ENCODE results near the gene ENTREP3.

ENTREP3 gene

GRCh38 chr1:155286544-155286943 lies 31.3 kb upstream of the ENTREP3 start:
- no peak overlapping the region for H3K27ac Mint-ChIP-seq

DNA sequence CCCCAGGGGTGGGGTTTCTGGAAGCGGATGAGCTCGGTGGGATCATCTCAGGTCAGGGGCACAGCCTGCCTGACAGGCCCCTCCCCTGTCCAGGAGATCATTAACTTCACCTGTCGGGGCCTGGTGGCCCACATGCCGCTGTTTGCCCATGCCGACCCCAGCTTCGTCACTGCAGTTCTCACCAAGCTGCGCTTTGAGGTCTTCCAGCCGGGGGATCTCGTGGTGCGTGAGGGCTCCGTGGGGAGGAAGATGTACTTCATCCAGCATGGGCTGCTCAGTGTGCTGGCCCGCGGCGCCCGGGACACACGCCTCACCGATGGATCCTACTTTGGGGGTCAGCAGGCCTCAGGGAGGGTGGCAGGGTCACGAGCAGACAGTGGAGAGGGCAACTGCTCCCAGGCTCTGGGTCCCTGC lies 30.4 kb upstream of the ENTREP3 start:
- H3K4me3 Mint-ChIP-seq = no peak overlapping the region
- H3K36me3 Mint-ChIP-seq = no peaks in the 10 kb centered on the region
- H3K27me3 Mint-ChIP-seq = no peaks in the 10 kb centered on the region
- no peaks in the 10 kb centered on the region for H3K4me1 Mint-ChIP-seq (ENCODE audit: low read depth)
- no peak overlapping the region for H3K27ac Mint-ChIP-seq
- H3K9me3 Mint-ChIP-seq (ENCODE audit: low read depth) = no peaks in the 10 kb centered on the region

More at GRCh38 chr1:155286544-155286943, 31.3 kb upstream of the ENTREP3 start:
- no peaks in the 10 kb centered on the region for H3K9me3 Mint-ChIP-seq (ENCODE audit: low read depth)
- no peaks in the 10 kb centered on the region for H3K4me1 Mint-ChIP-seq (ENCODE audit: low read depth)
- H3K27me3 Mint-ChIP-seq = no peaks in the 10 kb centered on the region
- no peak overlapping the region for H3K4me3 Mint-ChIP-seq
- H3K36me3 Mint-ChIP-seq = no peaks in the 10 kb centered on the region

- no peak overlapping the region for H3K27ac Mint-ChIP-seq
- H3K36me3 Mint-ChIP-seq = no peaks in the 10 kb centered on the region
- H3K4me3 Mint-ChIP-seq = no peak overlapping the region
- H3K9me3 Mint-ChIP-seq (ENCODE audit: low read depth) = no peaks in the 10 kb centered on the region
- H3K4me1 Mint-ChIP-seq (ENCODE audit: low read depth) = no peaks in the 10 kb centered on the region
- H3K27me3 Mint-ChIP-seq = no peaks in the 10 kb centered on the region
Measured at GRCh38 chr1:155285063-155285462, 29.8 kb upstream of the ENTREP3 start.

DNA sequence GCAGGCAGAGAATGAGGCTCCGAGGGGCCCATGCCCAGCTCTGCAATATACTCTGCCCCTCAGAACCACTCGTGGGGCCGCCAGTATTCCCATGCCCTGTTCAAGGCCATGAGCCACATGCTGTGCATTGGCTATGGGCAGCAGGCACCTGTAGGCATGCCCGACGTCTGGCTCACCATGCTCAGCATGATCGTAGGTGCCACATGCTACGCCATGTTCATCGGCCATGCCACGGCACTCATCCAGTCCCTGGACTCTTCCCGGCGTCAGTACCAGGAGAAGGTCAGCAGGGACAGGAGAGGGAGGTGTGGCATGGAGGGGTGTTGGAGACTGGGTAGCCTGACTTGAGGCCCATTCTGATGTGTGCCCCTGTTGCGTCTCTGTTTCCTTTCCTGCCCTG lies 29.2 kb upstream of the ENTREP3 start:
- H3K9me3 Mint-ChIP-seq (ENCODE audit: low read depth) = no peaks in the 10 kb centered on the region
- no peak overlapping the region for H3K4me3 Mint-ChIP-seq
- no peaks in the 10 kb centered on the region for H3K4me1 Mint-ChIP-seq (ENCODE audit: low read depth)
- no peak overlapping the region for H3K27ac Mint-ChIP-seq
- no peaks in the 10 kb centered on the region for H3K36me3 Mint-ChIP-seq
- H3K27me3 Mint-ChIP-seq = no peaks in the 10 kb centered on the region

- peaks cover 5% of the 10 kb centered on the region for H3K4me1 Mint-ChIP-seq (ENCODE audit: low read depth)
- no peak overlapping the region for H3K4me3 Mint-ChIP-seq
- H3K9me3 Mint-ChIP-seq (ENCODE audit: low read depth) = no peaks in the 10 kb centered on the region
- H3K27me3 Mint-ChIP-seq = no peaks in the 10 kb centered on the region
- no peaks in the 10 kb centered on the region for H3K36me3 Mint-ChIP-seq
- no peak overlapping the region for H3K27ac Mint-ChIP-seq
Measured at GRCh38 chr1:155282488-155283091, 27.3 kb upstream of the ENTREP3 start.

GRCh38 chr1:155279268-155279667 lies 24.0 kb upstream of the ENTREP3 start:
- Mint-ChIP-seq H3K36me3 (no peaks in the 10 kb centered on the region), H3K4me3 (no peak overlapping the region), H3K9me3 (ENCODE audit: low read depth) (no peaks in the 10 kb centered on the region), H3K27me3 (no peaks in the 10 kb centered on the region), H3K4me1 (ENCODE audit: low read depth) (peaks cover 18% of the 10 kb centered on the region), H3K27ac (no peak overlapping the region)

DNA sequence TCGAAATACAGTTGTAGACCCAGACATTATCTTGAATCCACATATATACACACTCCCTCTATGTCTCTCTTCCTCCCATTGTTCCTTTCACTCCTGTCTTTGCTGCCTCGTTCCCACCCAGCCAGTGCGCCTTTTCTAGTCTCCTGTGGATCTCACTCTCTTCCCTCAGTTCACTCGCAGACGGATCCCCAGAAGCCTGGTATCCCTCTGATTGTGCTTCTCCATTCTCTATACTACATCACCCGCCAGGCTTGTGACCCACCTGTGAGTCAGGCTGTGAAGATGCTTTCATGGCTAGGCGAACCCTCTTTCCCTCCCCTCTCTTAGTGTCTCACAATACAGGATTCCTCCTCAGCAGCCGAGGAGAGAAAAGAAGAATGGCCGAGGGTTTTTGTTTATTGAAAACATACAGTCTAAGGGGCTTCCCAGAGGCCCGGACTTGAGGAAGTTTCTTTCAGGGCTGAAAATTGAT lies 23.4 kb upstream of the ENTREP3 start:
- no peaks in the 10 kb centered on the region for H3K27me3 Mint-ChIP-seq
- no peaks in the 10 kb centered on the region for H3K36me3 Mint-ChIP-seq
- no peaks in the 10 kb centered on the region for H3K9me3 Mint-ChIP-seq (ENCODE audit: low read depth)
- peak overlapping the region; percentile 65 for H3K4me3 Mint-ChIP-seq
- H3K4me1 Mint-ChIP-seq (ENCODE audit: low read depth) = peaks cover 20% of the 10 kb centered on the region
- H3K27ac Mint-ChIP-seq = peak overlapping the region; percentile 78

DNA sequence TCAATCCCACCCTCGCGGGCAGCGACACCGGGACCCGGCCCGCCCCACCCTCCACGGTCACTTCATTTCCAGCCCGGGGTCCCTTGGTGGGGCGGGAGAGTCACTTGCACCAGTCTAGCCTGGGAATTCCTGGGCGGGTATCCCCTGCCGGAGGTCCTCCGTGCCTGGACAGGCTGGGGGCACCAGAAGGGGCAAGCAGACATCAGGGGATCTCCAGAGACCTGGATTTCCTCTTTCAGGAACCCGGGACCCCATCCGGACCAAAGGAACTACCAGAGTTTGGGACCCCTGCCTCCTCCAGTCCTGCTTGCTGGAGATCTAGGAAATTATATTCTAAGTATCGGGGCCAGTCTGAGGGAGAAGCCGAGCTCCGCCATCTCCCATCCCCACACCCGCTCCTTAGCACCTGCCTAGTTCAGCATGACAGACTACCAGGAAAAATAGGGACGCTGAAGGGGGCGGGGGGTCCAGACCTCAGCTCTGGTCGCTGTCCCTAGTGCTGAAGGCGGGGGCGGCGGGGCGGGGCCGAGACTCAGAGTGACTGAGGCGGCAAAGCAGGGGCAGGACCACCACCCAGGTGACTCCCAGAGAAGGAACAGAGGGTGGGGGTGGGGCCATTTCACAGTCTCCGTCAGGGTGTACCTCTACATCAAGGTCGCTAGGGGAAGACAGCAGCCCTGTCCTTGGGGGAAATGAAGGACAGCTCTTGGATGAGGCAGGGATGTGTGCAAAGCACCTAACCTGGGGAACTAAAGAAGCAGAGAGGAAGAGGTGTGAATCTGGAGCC lies 22.8 kb upstream of the ENTREP3 start:
- Mint-ChIP-seq H3K4me3 (peak overlapping the region; percentile 67), H3K36me3 (no peaks in the 10 kb centered on the region), H3K4me1 (ENCODE audit: low read depth) (peaks cover 24% of the 10 kb centered on the region), H3K27me3 (no peaks in the 10 kb centered on the region), H3K27ac (no peak overlapping the region), H3K9me3 (ENCODE audit: low read depth) (no peaks in the 10 kb centered on the region)

DNA sequence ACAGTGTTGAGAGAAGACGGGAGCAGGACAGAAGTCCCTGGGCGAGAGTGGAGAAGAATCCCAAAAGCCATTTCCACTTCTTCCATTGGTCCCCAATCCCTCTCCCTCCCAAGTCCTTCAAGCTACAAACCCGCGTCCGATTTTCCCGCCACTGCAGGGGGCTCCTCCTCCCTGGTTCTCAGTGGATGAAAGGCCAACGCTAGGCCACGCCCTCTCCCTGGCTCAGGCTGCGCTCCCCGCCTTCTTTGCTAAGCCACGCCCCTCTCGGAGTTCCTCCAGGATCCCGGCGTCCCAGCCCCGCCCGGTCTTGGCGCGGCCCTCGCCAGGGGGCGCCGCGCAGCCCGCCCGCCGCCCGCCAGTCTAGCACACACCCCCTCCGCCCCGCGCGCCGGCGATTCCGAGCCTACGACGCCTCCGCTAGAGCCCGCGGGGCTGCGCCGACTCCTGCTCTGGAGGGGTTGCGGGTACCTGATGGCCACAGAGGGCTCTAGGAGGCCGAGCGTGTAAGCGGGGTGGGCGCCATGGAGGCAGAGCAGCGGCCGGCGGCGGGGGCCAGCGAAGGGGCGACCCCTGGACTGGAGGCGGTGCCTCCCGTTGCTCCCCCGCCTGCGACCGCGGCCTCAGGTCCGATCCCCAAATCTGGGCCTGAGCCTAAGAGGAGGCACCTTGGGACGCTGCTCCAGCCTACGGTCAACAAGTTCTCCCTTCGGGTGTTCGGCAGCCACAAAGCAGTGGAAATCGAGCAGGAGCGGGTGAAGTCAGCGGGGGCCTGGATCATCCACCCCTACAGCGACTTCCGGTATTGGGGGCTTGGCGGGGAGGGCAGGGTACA lies 22.0 kb upstream of the ENTREP3 start, which contains the start of gene HCN3:
Gene HCN3 (plus strand): TSS at position 394 of the 832 bp plus-strand sequence. CDS start 128 bp downstream, at position 522.
- H3K27me3 Mint-ChIP-seq = no peaks in the 10 kb centered on the region
- no peaks in the 10 kb centered on the region for H3K9me3 Mint-ChIP-seq (ENCODE audit: low read depth)
- peak within 1 kb of the TSS; percentile 22 for H3K27ac Mint-ChIP-seq
- peaks cover 31% of the 10 kb centered on the region for H3K4me1 Mint-ChIP-seq (ENCODE audit: low read depth)
- peaks cover 5% of the 10 kb centered on the region for H3K36me3 Mint-ChIP-seq
- peak within 1 kb of the TSS; percentile 82 for H3K4me3 Mint-ChIP-seq

- H3K36me3 Mint-ChIP-seq = peaks cover 5% of the 10 kb centered on the region
- peak within 1 kb of the TSS; percentile 96 for H3K27ac Mint-ChIP-seq
- no peaks in the 10 kb centered on the region for H3K27me3 Mint-ChIP-seq
- peaks cover 36% of the 10 kb centered on the region for H3K4me1 Mint-ChIP-seq (ENCODE audit: low read depth)
- peak within 1 kb of the TSS; percentile 98 for H3K4me3 Mint-ChIP-seq
- H3K9me3 Mint-ChIP-seq (ENCODE audit: low read depth) = no peaks in the 10 kb centered on the region
Measured at GRCh38 chr1:155273343-155274245, 18.3 kb upstream of the ENTREP3 start, which contains the start of gene CLK2. TSS of gene CLK2 (minus strand) at chr1:155273504. CDS start at chr1:155270977, 2,527 bp downstream.

DNA sequence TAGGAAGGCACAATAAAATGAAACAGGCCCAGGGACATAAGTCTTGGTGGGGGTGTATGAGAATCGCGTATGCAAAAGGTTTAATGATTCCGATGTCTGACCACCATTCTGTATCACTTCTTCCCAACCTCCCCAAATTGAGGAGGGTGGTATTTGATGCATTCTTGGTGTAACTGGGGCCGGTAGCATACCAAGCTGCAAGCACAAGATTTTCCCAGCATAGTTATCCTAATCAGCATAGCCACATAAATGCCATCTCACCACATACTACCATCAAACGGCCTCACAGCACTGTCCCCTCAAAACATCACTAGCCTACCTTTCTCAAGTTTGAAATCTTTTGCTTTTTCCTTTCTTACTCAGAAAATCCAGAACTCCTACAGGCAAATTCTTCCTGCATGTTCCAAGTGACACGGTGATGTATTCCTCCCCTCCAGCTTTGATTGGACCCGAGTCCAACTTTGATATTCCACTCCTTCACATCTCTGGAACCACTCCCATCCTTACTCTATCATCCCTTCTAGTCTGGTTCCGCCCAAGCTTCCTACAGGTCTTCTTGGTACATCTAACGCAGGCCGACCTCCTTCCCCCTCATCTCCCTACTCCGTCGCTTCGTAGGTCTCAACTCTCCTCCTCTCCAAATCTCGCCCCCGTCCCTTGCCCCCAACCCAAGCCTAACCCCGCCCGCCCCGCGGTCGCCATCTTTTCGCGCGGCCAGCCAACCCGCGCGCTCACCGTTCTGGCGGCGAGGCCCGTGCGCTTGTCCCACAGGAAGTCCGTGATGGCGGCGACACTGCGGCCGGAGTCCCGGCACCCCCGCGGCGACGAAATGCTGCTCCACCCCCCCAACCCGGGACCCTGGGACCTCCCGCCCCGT lies 17.4 kb upstream of the ENTREP3 start:
- no peaks in the 10 kb centered on the region for H3K27me3 Mint-ChIP-seq
- H3K9me3 Mint-ChIP-seq (ENCODE audit: low read depth) = no peaks in the 10 kb centered on the region
- H3K27ac Mint-ChIP-seq = peak overlapping the region; percentile 96
- peaks cover 33% of the 10 kb centered on the region for H3K4me1 Mint-ChIP-seq (ENCODE audit: low read depth)
- H3K36me3 Mint-ChIP-seq = peaks cover 5% of the 10 kb centered on the region
- peak overlapping the region; percentile 98 for H3K4me3 Mint-ChIP-seq

DNA sequence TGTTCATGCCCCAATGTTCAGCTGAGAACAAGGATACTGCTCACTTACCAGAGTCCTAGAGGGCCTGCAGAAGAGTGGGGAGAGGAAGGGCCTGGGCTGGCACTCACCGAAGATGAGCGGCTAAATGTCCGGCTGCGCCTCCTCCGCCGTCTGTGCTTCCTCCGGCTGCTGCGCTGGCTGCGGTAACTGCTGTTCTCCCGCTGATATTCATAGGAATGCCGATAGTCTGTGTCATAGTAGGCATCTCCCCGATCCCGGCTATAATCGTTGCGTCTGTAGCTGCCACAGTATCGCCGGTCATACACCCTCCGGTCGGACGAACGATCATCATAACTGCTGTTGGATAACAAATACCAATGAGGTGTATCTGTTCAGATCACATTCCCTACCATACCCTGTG lies 14.1 kb upstream of the ENTREP3 start:
- Mint-ChIP-seq H3K9me3 (ENCODE audit: low read depth) (no peaks in the 10 kb centered on the region), H3K4me3 (no peak overlapping the region), H3K27ac (no peak overlapping the region), H3K4me1 (ENCODE audit: low read depth) (peaks cover 21% of the 10 kb centered on the region), H3K27me3 (no peaks in the 10 kb centered on the region), H3K36me3 (peaks cover 7% of the 10 kb centered on the region)

DNA sequence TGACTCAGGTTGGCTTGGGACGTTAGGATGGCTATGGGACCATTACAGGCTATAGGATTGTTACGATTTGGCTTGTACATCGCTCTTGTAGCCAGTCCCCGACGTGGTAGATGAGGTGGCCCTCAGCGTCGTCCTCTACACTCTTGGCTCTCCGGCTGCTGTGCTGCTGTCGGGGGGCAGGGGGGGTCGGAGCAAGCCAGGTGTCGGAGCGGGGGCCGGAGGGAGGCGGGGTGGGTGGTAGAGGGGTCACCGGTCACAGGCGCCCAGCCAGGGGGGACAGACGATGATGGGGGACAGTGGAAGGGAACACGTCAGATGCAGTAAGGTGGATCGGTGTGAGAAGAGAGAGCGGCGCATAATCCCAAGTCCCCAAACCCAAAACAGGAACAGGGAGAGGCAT lies 13.3 kb upstream of the ENTREP3 start:
- Mint-ChIP-seq H3K4me3 (no peak overlapping the region), H3K4me1 (ENCODE audit: low read depth) (peaks cover 18% of the 10 kb centered on the region), H3K9me3 (ENCODE audit: low read depth) (no peaks in the 10 kb centered on the region), H3K27ac (no peak overlapping the region), H3K36me3 (peaks cover 7% of the 10 kb centered on the region), H3K27me3 (no peaks in the 10 kb centered on the region)

Measured in activated naive CD8-positive, alpha-beta T cell (primary cell).